HEK293 (cell line): ENCODE measurements around the gene CORO2B.

Source experiments
- CTCF ChIA-PET: fragments of 350-600 bp; formaldehyde crosslinking; extraction: SDS; loops from one replicate; lab custom pipeline; 2021; ENCODE audit warnings: antibody characterized with exemption; lab: Yijun Ruan, JAX
- POLR2A ChIA-PET: fragments of 300-600 bp; formaldehyde crosslinking; extraction: SDS; loops from one replicate; lab custom pipeline; 2020; ENCODE audit warnings: antibody characterized with exemption, inconsistent platforms; lab: Yijun Ruan, JAX
- H3K27ac ChIP-seq: fragments of 200-500 bp; sonication (Bioruptor generic); 2 replicates; pipeline ENCODE4 v1.5.1; 2014; ENCODE audit warnings: low read depth, low read length, control low read depth, inconsistent platforms; ENCODE audit errors: extremely low read depth
- H3K36me3 ChIP-seq, 2 experiments: fragments of 200-500 bp in 1 of 2; sonication (Bioruptor generic) in 1 of 2; 1 replicate in 1 of 2; 2 replicates in 1 of 2; pipeline ENCODE4 v1.5.1; 2014 to 2017; ENCODE audit warnings: inconsistent platforms in 2 of 2, low read length in 2 of 2; ENCODE audit not compliant: control insufficient read depth in 2 of 2, insufficient read depth in 1 of 2
- H3K4me1 ChIP-seq: fragments of 200-500 bp; sonication (Bioruptor generic); 2 replicates; pipeline ENCODE4 v1.5.1; 2014; ENCODE audit warnings: mild to moderate bottlenecking, low read length, inconsistent platforms; ENCODE audit not compliant: control insufficient read depth, insufficient read depth
- H3K4me3 ChIP-seq: 2 replicates; pipeline ENCODE4 v1.5.1; 2011; ENCODE audit warnings: low read depth, mild to moderate bottlenecking, control low read depth, low read length, moderate library complexity
- H3K9me3 ChIP-seq: fragments of 200-500 bp; sonication (Bioruptor generic); 2 replicates; pipeline ENCODE4 v1.5.1; 2014; ENCODE audit warnings: low read depth, low read length, inconsistent platforms; ENCODE audit not compliant: control insufficient read depth, insufficient read depth
- FEZF1 ChIP-seq: fragments of 450-650 bp; formaldehyde crosslinking; IDR thresholded peaks from 2 replicates; pipeline ENCODE4 v1.5.1; 2016; ENCODE audit warnings: missing biosample characterization, missing genetic modification characterization
- GLIS2 ChIP-seq: fragments of 450-650 bp; formaldehyde crosslinking; IDR thresholded peaks from 2 replicates; pipeline ENCODE4 v1.5.1; 2016; ENCODE audit warnings: missing biosample characterization, missing genetic modification characterization
- KLF7 ChIP-seq: fragments of 450-650 bp; formaldehyde crosslinking; IDR thresholded peaks from 2 replicates; pipeline ENCODE4 v1.5.1; 2016; ENCODE audit warnings: missing biosample characterization, missing genetic modification characterization, borderline replicate concordance
- OVOL3 ChIP-seq: fragments of 450-650 bp; formaldehyde crosslinking; IDR thresholded peaks from 2 replicates; pipeline ENCODE4 v1.5.1; 2016; ENCODE audit warnings: missing biosample characterization, missing genetic modification characterization
- SETDB1 ChIP-seq: IDR thresholded peaks from one replicate; pipeline ENCODE4 v1.6.1; 2017; ENCODE audit warnings: mild to moderate bottlenecking, low read length, moderate library complexity, mixed read lengths; ENCODE audit not compliant: insufficient read length
- SP7 ChIP-seq: fragments of 450-650 bp; formaldehyde crosslinking; IDR thresholded peaks from 2 replicates; pipeline ENCODE4 v1.5.1; 2016; ENCODE audit warnings: missing biosample characterization, missing genetic modification characterization
- YY1 ChIP-seq: fragments of 450-650 bp; formaldehyde crosslinking; IDR thresholded peaks from 2 replicates; pipeline ENCODE4 v1.5.1; 2018; ENCODE audit warnings: missing biosample characterization, missing genetic modification characterization
- ZBTB17 ChIP-seq: fragments of 450-650 bp; formaldehyde crosslinking; IDR thresholded peaks from 2 replicates; pipeline ENCODE4 v1.5.1; 2016; ENCODE audit warnings: missing biosample characterization, missing genetic modification characterization
- ZBTB7A ChIP-seq: fragments of 450-650 bp; formaldehyde crosslinking; IDR thresholded peaks from 2 replicates; pipeline ENCODE4 v1.5.1; 2016; ENCODE audit warnings: low read depth, missing biosample characterization, missing genetic modification characterization
- ZNF155 ChIP-seq: fragments of 450-650 bp; formaldehyde crosslinking; IDR thresholded peaks from 2 replicates; pipeline ENCODE4 v1.5.1; 2016; ENCODE audit warnings: missing biosample characterization, missing genetic modification characterization
- ZNF335 ChIP-seq: fragments of 450-650 bp; formaldehyde crosslinking; conservative IDR thresholded peaks from 2 replicates; pipeline ENCODE4 v1.5.1; 2016; ENCODE audit warnings: missing biosample characterization, missing genetic modification characterization
- ZNF350 ChIP-seq: fragments of 450-650 bp; formaldehyde crosslinking; IDR thresholded peaks from 2 replicates; pipeline ENCODE4 v1.5.0; 2017; ENCODE audit warnings: missing biosample characterization, mild to moderate bottlenecking, missing genetic modification characterization
- ZNF354C ChIP-seq: fragments of 450-650 bp; formaldehyde crosslinking; IDR thresholded peaks from 2 replicates; pipeline ENCODE4 v1.5.1; 2016; ENCODE audit warnings: missing biosample characterization, missing genetic modification characterization, low read depth, borderline replicate concordance
- ZNF416 ChIP-seq: fragments of 450-650 bp; formaldehyde crosslinking; IDR thresholded peaks from 2 replicates; pipeline ENCODE4 v1.5.1; 2016; ENCODE audit warnings: missing biosample characterization, missing genetic modification characterization
- ZNF510 ChIP-seq: fragments of 450-650 bp; formaldehyde crosslinking; IDR thresholded peaks from 2 replicates; pipeline ENCODE4 v1.5.1; 2018; ENCODE audit warnings: mild to moderate bottlenecking, missing genetic modification characterization, missing biosample characterization; ENCODE audit not compliant: insufficient replicate concordance
- ZNF514 ChIP-seq: fragments of 450-650 bp; formaldehyde crosslinking; IDR thresholded peaks from 2 replicates; pipeline ENCODE4 v1.5.1; 2016; ENCODE audit warnings: missing biosample characterization, missing genetic modification characterization
- ZSCAN30 ChIP-seq: fragments of 450-650 bp; IDR thresholded peaks from 2 replicates; pipeline ENCODE4 v1.5.1; 2018; ENCODE audit warnings: missing biosample characterization, mild to moderate bottlenecking, missing genetic modification characterization, moderate library complexity
- TF ChIP-seq, protein P1 (sequence below): fragments of 450-650 bp; IDR thresholded peaks from 2 replicates; pipeline ENCODE4 v1.5.1; 2018; ENCODE audit warnings: missing biosample characterization, mild to moderate bottlenecking, missing genetic modification characterization
- TF ChIP-seq, protein P2 (sequence below): fragments of 450-650 bp; formaldehyde crosslinking; IDR thresholded peaks from 2 replicates; pipeline ENCODE4 v1.5.1; 2016; ENCODE audit warnings: missing biosample characterization, missing genetic modification characterization
- TF ChIP-seq, protein P3 (sequence below): fragments of 450-650 bp; formaldehyde crosslinking; IDR thresholded peaks from 2 replicates; pipeline ENCODE4 v1.5.1; 2016; ENCODE audit warnings: missing biosample characterization, missing genetic modification characterization
- TF ChIP-seq, protein P4 (sequence below): fragments of 450-650 bp; formaldehyde crosslinking; IDR thresholded peaks from 2 replicates; pipeline ENCODE4 v1.5.1; 2016; ENCODE audit warnings: missing biosample characterization, missing genetic modification characterization
- TF ChIP-seq, protein P5 (sequence below): fragments of 450-650 bp; formaldehyde crosslinking; conservative IDR thresholded peaks from 2 replicates; pipeline ENCODE4 v1.5.1; 2016; ENCODE audit warnings: low read depth, missing biosample characterization, missing genetic modification characterization

Gene CORO2B

DNA sequence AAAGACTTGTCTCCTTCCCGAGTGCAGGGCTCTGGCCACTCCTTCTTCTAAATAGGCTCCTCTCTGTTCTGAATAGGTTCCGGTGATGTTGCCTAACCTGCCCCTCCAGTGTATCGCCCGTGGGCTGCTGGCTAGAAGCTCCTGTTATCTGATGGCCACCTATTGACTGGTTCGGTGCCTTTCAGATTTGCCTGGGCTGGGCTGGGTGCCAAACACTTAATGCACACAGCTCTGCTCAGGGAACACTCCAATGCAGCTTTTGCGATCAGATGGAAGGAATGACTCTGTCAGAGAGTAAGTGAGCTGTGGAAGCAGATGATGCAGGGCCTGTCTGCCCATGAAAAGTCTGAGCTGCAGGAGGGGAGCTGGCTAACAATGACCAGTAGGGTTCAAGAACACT is 112.9 kb downstream of the CORO2B start:
- TF ChIP-seq KLF7 (tag by site-specific recombination) (no peak), ZBTB7A (no peak), ZNF335 (0 out of 2 replicates have a peak, but pooled peaks have one; percentile 24), ZNF354C (tag by site-specific recombination) (no peak), ZSCAN30 (tag by site-specific recombination) (0 out of 2 replicates have a peak, but pooled peaks have one; percentile 13), SETDB1 (no peak), OVOL3 (no peak), GLIS2 (tag by site-specific recombination) (no peak), ZBTB17 (tag by site-specific recombination) (peak; percentile 53; the same call in 1 of the 2 replicates), ZNF350 (tag by site-specific recombination) (no peak)
- TF ChIP-seq, protein P1, sequence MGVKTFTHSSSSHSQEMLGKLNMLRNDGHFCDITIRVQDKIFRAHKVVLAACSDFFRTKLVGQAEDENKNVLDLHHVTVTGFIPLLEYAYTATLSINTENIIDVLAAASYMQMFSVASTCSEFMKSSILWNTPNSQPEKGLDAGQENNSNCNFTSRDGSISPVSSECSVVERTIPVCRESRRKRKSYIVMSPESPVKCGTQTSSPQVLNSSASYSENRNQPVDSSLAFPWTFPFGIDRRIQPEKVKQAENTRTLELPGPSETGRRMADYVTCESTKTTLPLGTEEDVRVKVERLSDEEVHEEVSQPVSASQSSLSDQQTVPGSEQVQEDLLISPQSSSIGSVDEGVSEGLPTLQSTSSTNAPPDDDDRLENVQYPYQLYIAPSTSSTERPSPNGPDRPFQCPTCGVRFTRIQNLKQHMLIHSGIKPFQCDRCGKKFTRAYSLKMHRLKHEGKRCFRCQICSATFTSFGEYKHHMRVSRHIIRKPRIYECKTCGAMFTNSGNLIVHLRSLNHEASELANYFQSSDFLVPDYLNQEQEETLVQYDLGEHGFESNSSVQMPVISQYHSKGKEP (tag by site-specific recombination): peak; percentile 96
- TF ChIP-seq, protein P2, sequence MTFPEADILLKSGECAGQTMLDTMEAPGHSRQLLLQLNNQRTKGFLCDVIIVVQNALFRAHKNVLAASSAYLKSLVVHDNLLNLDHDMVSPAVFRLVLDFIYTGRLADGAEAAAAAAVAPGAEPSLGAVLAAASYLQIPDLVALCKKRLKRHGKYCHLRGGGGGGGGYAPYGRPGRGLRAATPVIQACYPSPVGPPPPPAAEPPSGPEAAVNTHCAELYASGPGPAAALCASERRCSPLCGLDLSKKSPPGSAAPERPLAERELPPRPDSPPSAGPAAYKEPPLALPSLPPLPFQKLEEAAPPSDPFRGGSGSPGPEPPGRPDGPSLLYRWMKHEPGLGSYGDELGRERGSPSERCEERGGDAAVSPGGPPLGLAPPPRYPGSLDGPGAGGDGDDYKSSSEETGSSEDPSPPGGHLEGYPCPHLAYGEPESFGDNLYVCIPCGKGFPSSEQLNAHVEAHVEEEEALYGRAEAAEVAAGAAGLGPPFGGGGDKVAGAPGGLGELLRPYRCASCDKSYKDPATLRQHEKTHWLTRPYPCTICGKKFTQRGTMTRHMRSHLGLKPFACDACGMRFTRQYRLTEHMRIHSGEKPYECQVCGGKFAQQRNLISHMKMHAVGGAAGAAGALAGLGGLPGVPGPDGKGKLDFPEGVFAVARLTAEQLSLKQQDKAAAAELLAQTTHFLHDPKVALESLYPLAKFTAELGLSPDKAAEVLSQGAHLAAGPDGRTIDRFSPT (tag by site-specific recombination): no peak
- no peak overlapping the region for H3K4me3 ChIP-seq
- ChIA-PET POLR2A (interaction anchor here (0.6 kb wide), 2 partner anchors 389 to 1616 kb away, joined by 5 to 6 read pairs; no protein-coding TSS in a partner anchor), CTCF (interaction anchor here (0.7 to 4.2 kb wide), 4 partner anchors 9 to 184 kb away, joined by 3 to 32 read pairs (median 3); no protein-coding TSS in a partner anchor)
- peaks cover 5% of the 10 kb centered on the region for H3K4me1 ChIP-seq
- no peaks in the 10 kb centered on the region for H3K9me3 ChIP-seq
- no peak overlapping the region for H3K27ac ChIP-seq
- H3K36me3 ChIP-seq: no peaks in the 10 kb centered on the region

DNA sequence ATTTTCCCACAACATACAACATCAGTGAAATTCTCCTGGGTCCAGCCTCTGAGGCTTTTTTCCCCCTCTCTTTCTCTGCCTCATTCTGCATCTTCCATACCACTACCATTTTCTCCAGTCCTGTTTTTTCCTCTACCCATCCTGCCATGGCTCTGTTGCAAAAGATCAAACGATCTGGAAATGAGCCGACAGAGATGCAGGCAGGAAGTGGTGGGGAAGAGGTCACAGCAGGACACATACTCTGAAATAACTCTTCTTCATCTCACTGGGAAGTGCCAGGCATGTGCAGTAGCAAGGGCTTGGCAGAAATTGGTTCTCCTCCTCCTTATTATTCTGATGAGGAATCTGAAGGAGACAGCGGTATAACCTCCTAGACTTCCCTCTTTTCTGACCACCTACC is 114.3 kb downstream of the CORO2B start:
- Histone ChIP-seq H3K4me1 (peaks cover 5% of the 10 kb centered on the region), H3K27ac (no peak overlapping the region), H3K4me3 (no peak overlapping the region), H3K36me3 (no peaks in the 10 kb centered on the region), H3K9me3 (no peaks in the 10 kb centered on the region)
- ChIA-PET POLR2A (no interaction called here), CTCF (interaction anchor here (0.6 to 0.9 kb wide), 2 partner anchors 23 to 143 kb away, joined by 3 to 4 read pairs; no protein-coding TSS in a partner anchor)
- no peak for TF ChIP-seq SP7 (tag by site-specific recombination)
- TF ChIP-seq ZNF155 (tag by site-specific recombination): no peak
- TF ChIP-seq, protein P3, sequence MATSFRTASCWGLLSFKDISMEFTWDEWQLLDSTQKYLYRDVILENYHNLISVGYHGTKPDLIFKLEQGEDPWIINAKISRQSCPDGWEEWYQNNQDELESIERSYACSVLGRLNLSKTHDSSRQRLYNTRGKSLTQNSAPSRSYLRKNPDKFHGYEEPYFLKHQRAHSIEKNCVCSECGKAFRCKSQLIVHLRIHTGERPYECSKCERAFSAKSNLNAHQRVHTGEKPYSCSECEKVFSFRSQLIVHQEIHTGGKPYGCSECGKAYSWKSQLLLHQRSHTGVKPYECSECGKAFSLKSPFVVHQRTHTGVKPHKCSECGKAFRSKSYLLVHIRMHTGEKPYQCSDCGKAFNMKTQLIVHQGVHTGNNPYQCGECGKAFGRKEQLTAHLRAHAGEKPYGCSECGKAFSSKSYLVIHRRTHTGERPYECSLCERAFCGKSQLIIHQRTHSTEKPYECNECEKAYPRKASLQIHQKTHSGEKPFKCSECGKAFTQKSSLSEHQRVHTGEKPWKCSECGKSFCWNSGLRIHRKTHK (tag by site-specific recombination): no peak
- no peak for TF ChIP-seq ZNF510
- TF ChIP-seq FEZF1 (tag by site-specific recombination): 0 out of 2 replicates have a peak, but pooled peaks have one; percentile 25
- TF ChIP-seq, protein P4, sequence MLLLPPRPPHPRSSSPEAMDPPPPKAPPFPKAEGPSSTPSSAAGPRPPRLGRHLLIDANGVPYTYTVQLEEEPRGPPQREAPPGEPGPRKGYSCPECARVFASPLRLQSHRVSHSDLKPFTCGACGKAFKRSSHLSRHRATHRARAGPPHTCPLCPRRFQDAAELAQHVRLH (tag by site-specific recombination): no peak
- TF ChIP-seq, protein P5, sequence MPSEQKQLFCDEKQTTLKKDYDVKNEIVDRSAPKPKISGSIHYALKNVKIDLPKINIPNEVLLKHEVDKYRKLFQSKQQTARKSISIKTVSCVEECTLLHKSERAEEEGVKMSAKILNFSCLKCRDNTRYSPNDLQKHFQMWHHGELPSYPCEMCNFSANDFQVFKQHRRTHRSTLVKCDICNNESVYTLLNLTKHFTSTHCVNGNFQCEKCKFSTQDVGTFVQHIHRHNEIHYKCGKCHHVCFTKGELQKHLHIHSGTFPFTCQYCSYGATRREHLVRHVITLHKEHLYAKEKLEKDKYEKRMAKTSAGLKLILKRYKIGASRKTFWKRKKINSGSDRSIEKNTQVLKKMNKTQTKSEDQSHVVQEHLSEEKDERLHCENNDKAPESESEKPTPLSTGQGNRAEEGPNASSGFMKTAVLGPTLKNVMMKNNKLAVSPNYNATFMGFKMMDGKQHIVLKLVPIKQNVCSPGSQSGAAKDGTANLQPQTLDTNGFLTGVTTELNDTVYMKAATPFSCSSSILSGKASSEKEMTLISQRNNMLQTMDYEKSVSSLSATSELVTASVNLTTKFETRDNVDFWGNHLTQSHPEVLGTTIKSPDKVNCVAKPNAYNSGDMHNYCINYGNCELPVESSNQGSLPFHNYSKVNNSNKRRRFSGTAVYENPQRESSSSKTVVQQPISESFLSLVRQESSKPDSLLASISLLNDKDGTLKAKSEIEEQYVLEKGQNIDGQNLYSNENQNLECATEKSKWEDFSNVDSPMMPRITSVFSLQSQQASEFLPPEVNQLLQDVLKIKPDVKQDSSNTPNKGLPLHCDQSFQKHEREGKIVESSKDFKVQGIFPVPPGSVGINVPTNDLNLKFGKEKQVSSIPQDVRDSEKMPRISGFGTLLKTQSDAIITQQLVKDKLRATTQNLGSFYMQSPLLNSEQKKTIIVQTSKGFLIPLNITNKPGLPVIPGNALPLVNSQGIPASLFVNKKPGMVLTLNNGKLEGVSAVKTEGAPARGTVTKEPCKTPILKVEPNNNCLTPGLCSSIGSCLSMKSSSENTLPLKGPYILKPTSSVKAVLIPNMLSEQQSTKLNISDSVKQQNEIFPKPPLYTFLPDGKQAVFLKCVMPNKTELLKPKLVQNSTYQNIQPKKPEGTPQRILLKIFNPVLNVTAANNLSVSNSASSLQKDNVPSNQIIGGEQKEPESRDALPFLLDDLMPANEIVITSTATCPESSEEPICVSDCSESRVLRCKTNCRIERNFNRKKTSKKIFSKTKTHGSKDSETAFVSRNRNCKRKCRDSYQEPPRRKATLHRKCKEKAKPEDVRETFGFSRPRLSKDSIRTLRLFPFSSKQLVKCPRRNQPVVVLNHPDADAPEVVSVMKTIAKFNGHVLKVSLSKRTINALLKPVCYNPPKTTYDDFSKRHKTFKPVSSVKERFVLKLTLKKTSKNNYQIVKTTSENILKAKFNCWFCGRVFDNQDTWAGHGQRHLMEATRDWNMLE (tag by site-specific recombination): no peak
- no peak for TF ChIP-seq ZNF514
- TF ChIP-seq ZNF416 (tag by site-specific recombination): no peak
- peak; percentile 61; the same call in 1 of the 2 replicates for TF ChIP-seq ZBTB17 (tag by site-specific recombination)
- no peak for TF ChIP-seq YY1 (tag by site-specific recombination)
- TF ChIP-seq, protein P2 (tag by site-specific recombination): no peak
